Measurements from ENCODE around the gene PTPRD.

Gene PTPRD

GRCh38 chr9:8585036-8585435 lies 2027.8 kb downstream of the PTPRD start:
- no peak for DNase-seq (ENCODE audit: low read depth in 2 of 2)

DNA sequence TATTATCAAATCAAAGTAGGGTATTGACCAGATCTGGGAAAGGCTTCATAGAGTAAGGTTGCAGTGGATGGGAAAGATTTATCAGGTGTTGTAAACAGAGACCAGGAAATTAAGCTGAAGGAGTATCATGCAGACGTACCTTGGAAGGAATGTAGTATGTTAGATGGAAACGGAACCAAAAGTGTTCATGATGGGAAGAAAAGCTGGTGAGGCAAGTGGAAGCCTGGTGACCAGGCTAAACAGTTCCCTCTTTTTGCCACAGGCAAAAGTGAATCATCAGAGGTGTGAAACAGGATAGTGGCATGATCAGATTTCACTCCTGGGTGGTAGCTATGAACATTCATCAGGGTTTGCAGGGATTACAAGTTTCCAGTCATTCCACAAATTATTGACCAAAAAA lies 2033.1 kb downstream of the PTPRD start:
- DNase-seq (ENCODE audit: low read depth in 2 of 2) = no peak

- no peak for DNase-seq (ENCODE audit: low read depth in 2 of 2)
Observed at GRCh38 chr9:8576741-8577140, 2036.1 kb downstream of the PTPRD start.

DNA sequence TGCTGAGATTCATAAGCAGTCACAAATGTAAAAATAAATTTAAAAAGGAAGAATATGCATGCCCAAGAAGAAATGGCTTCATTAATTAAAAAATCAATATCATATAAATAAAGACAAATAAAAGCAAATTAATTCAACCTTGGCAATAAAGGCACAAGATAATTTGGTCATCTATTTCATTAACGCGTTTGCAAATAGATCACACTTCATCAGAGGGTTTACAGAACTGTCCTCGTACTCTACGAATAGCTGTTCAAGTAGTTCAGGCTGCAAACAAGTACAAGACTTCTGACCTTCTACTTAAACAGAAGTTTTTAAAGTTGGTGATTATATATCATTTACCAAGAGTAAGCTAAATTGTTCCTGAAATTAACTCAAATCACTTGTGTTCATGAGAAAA lies 2038.0 kb downstream of the PTPRD start:
- no peak for DNase-seq (ENCODE audit: low read depth in 2 of 2)

DNA sequence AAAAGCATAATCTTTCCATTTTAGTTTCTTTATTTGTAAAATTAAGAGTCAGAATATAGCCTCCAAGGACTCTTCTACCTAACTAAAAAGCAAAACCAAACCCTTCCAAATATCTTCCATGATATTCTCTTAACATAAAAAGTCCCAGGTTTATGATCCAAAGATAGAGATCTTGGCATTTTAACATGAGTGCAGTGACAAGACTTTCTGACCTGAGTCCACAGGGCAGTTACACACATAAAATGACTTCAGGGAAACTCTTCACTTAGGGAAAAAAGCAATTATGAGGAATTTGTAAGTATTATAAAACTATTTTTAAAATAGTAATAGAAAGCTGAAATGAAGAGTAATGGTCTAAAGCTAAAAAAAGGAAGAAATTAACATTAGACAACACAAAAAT lies 2040.6 kb downstream of the PTPRD start:
- DNase-seq (ENCODE audit: low read depth in 2 of 2) = no peak

DNA sequence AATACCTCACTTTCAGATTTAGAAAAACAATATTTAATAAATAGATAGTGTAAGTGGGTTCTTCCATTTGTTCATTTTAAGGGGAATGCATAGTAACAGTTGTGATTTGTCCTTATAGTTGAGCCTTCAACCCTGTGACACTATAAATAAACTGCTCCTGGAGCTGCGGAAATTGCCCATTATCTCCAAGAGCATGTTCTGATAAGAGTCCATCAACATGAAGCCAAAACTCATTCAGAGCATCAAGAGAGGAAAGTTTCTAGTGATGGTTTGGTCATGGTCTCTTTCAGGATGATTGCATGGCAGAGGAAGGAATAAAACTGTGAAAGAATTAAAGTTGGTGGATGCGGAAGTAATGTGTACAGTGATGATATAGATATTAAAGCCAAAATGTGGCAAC lies 2041.2 kb downstream of the PTPRD start:
- DNase-seq (ENCODE audit: low read depth in 2 of 2) = no peak

DNA sequence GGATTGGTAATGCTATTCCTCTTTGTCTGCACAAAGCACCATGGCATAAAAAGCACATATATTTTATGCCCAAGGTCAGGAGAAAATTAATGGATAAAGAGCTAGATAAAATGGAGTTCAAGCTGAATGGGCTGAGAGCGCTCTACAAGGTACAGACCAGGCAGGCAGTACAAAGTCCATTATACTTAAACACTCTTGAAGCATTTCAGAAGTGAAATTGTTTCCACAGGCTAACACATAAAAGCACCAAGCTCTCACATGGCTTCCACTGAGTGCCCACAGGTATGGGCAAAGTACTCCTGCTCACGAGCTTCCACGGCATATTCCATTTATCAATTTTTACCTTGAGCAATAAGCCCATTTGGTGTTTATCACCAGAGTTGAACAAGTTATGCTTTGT lies 2042.0 kb downstream of the PTPRD start:
- no peak for DNase-seq (ENCODE audit: low read depth in 2 of 2)

DNA sequence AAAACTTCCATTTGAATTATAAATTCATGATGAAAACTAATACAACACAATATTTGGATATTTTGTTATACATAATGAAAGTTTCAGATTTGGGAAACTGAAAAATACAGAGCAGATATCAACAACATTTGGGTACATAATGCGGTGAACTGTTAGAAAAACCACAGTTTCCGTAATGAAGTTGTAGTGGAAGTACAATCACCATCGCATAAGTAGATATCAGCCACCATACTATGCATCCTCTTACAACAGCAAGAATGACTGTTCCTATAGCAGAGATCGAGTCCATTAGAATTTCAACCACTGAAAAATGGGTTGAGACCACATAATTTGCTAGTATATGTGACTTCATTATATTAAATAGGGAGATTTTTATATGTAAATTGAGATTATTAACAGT lies 2043.0 kb downstream of the PTPRD start:
- DNase-seq (ENCODE audit: low read depth in 2 of 2) = no peak

DNA sequence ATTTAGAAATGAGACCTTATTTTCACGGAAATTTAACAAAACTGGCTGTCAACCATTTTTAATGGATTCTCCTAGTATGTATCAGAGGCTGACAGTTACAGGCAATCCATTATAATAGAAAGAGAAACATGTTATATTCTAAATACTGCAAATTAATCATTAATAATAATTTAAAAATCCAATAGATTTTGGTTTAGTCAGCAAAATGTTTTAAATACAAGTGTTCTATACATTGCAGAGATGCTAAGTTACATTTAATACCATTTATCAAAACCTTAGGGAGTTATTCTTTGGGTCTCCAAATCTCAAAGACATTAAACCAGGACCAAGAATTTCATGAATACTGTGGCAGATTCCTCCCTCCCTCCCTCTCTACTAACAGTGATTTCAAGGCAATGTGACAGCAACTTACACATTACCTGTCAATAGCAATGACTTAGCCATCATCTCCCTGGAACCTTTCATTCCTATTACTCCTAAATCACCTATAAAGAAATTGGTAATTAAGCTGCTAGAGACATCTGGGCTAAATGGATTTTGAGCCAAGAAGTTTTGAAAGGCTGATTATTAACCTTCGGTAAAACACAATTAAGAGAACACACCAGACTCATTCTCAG lies 2044.7 kb downstream of the PTPRD start:
- no peak for DNase-seq (ENCODE audit: low read depth in 2 of 2)

DNA sequence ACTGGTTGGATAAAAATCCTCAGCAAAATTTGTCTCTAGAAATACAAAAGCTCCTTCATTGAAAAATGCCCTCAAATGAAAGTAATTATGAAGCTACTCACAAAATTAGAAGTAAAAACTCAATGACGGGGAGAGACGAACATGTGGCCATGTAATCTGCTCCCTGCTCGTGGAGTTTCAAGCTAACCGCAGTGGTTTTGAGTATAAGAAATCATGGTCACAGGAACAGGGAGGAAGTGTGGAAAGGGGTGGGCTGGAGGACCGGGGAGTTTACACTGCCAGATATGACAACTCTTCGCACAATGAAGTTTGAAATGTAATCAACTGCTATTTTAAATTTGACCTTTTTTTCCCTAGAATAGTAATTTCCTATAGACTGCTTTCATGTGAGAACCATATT lies 2047.8 kb downstream of the PTPRD start:
- no peak for DNase-seq (ENCODE audit: low read depth in 2 of 2)

- no peak for DNase-seq (ENCODE audit: low read depth in 2 of 2)
Observed at GRCh38 chr9:8560560-8561525, 2052.0 kb downstream of the PTPRD start.

DNA sequence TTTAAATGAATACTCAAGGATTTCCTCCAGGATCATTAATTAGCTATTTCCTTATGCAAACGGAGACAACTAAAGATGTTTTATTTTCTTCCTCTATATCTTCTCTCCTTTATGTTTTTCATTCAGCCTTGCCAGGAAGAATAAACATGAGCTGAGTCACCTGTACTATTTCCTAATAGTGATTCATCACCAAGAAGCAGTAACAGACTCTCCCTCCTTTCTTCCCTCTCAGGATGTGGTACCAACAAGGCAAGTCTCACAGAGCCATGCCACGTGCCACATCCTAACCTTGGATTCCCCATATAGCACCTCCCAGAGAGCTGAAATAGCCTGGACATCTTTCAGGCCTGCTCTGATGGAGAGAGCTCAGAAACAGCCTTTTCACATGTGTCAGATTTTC lies 2054.6 kb downstream of the PTPRD start:
- no peak for DNase-seq (ENCODE audit: low read depth in 2 of 2)

DNA sequence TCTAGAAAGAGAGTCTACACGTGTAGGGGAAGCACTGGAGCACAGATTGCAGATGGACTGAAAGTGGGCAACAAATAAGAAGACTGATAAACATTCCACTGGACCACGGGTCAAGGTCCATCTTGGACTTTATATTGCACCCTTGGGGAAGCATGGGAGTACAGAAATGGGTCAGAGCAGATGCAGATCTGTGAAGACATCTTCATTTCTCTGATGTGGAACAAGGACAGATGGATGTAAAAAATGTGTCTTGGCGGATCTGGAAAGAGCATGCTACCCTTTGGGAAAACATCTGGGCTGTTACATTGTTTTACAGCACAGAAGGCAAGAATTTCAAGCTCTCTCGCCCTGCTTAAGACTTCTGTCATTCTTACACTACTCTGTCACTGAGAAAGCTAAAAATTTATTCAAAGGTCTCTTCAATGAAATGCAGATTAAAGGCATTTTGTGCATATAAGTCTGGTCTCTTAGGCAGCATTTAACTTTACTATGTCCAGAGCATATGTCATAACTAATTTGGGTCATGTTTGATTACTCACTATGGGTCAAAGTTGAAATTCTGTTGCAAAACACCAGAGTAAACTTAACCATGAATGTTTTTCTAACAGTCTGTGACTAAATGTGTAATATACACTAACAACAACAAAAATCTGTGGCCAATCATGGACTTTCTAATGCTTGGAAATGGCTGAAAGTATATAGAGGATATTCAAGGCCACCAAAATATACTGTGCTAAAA lies 2056.9 kb downstream of the PTPRD start:
- DNase-seq (ENCODE audit: low read depth in 2 of 2) = no peak

DNA sequence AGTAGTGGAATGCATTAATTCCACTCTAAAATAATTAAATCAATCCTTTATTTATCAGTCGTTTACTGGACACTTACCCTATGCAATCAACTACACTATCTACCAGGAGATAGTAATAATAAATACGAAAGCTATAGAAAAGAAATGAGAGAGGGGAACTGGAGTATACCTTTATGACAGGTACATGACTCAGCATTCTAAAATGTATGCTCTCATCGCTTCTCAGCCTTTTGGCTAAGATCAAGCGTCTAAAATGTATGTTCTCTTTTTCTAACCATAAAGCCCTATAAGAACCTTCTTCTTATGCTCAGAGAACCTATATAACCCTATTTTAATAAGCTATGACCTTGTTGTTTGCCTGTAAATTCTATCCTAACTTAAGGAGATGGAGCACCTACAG lies 2059.4 kb downstream of the PTPRD start:
- no peak for DNase-seq (ENCODE audit: low read depth in 2 of 2)

- DNase-seq (ENCODE audit: low read depth in 2 of 2) = no peak
Observed at GRCh38 chr9:8552732-8553131, 2060.1 kb downstream of the PTPRD start.

- DNase-seq (ENCODE audit: low read depth in 2 of 2) = no peak
Observed at GRCh38 chr9:8549214-8549613, 2063.6 kb downstream of the PTPRD start.

GRCh38 chr9:8543219-8543618 lies 2069.6 kb downstream of the PTPRD start:
- DNase-seq (ENCODE audit: low read depth in 2 of 2) = no peak

- no peak for DNase-seq (ENCODE audit: low read depth in 2 of 2)
Observed at GRCh38 chr9:8542537-8542936, 2070.3 kb downstream of the PTPRD start.

DNA sequence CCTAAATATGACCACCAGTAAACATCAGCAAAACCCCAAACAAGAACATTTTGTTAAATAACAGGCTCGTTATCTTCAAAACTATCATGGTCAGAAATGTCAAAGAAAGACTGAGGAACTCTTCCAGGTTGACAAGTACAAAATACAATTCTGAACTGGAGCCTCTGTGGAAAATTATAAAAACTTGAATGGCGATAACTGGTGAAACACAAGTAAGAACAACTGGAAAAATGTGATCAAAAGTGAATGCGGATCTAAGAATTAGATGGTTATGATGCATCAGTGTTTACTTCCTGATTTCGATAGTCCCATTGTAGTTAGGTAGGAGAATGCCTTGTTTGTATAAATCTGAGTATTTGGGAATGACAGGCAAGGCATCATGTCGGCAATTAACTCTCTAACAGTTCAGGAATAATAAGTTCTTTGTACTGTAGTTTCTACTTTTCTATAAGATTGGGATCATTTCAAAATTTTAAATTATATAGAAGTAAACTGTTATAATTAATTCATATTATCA lies 2073.1 kb downstream of the PTPRD start:
- no peak for DNase-seq (ENCODE audit: low read depth in 2 of 2)

DNA sequence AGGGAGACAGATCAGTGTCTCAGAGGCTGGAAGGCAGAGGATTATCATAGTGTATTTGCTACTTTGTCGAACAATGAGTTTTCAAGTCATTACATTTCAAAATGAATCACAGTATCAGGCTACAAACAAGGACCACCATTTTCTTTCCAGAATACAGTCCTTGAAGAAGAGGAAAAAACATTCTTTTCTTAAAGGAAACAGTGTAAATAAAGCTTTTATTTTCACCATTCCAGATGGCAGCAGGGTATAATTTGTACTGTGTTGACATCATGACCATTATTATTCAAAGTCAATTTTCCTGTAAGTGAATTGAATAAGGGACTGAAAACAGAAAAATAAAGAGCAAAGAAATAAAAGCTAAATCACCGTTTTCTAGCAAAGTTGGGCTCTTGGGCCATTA lies 2076.0 kb downstream of the PTPRD start:
- no peak for DNase-seq (ENCODE audit: low read depth in 2 of 2)

GRCh38 chr9:8534828-8535227 lies 2078.0 kb downstream of the PTPRD start:
- no peak for DNase-seq (ENCODE audit: low read depth in 2 of 2)

- DNase-seq (ENCODE audit: low read depth in 2 of 2) = no peak
Observed at GRCh38 chr9:8533681-8534080, 2079.1 kb downstream of the PTPRD start.
